ENCODE results near the gene NUAK2.

- TF ChIP-seq POLR2A (IDR thresholded peaks at IDR 0.05) = no peak
- TF ChIP-seq, protein P1, sequence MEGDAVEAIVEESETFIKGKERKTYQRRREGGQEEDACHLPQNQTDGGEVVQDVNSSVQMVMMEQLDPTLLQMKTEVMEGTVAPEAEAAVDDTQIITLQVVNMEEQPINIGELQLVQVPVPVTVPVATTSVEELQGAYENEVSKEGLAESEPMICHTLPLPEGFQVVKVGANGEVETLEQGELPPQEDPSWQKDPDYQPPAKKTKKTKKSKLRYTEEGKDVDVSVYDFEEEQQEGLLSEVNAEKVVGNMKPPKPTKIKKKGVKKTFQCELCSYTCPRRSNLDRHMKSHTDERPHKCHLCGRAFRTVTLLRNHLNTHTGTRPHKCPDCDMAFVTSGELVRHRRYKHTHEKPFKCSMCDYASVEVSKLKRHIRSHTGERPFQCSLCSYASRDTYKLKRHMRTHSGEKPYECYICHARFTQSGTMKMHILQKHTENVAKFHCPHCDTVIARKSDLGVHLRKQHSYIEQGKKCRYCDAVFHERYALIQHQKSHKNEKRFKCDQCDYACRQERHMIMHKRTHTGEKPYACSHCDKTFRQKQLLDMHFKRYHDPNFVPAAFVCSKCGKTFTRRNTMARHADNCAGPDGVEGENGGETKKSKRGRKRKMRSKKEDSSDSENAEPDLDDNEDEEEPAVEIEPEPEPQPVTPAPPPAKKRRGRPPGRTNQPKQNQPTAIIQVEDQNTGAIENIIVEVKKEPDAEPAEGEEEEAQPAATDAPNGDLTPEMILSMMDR (IDR thresholded peaks at IDR 0.05) = no peak
Observed at GRCh38 chr1:205283270-205284147, 38.0 kb downstream of the NUAK2 start.

Data from uterus (tissue), 2 donors.